ENCODE measurements around the gene PRELID1.

DNA sequence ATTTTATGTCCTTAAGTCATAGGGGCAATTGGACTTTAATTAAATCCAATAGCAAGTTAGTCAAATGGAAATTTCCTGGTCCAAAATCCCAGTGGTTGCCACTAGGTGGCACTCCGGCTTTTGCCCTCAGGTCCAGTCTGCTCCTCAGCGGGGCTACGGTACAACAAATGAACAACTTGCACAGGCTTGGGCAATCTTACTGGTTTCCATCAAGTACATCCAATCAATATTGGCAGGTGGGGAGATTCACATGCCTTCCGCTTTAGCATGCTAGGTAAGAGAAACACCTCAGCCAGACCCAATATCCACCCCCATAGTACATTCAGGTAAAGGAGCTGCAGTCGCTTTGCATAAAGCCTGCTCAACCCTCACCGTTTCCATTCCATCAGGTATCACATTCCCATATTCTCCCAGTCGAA is 14.4 kb downstream of the PRELID1 start:
- TF ChIP-seq CTCF (IDR thresholded peaks at IDR 0.05), result peak; percentile 77 to 97 (median 93)
- TF ChIP-seq POLR2A (IDR thresholded peaks at IDR 0.05), result no peak
